Brain microvascular endothelial cell (primary cell): ENCODE measurements around the gene GTPBP10.
"Not testable (repeated sequence)": the region's sequence is repeated elsewhere in the genome, so short reads cannot be mapped to it uniquely, and the experiment has no call there.

Experiments
- DNase-seq: peaks from one replicate; pipeline ENCODE4 v3.0.0-alpha.2; 2020
- H3K27ac ChIP-seq: fragments of 250-450 bp; sonication (Bioruptor Pico); 2 replicates; pipeline ENCODE4 v1.5.1; 2020; ENCODE audit warnings: mild to moderate bottlenecking, moderate library complexity
- H3K27me3 ChIP-seq: fragments of 250-450 bp; sonication (Bioruptor Pico); replicated peaks from 2 replicates; pipeline ENCODE4 v1.5.1; 2020; ENCODE audit warnings: mild to moderate bottlenecking
- H3K36me3 ChIP-seq: fragments of 250-450 bp; sonication (Bioruptor Pico); replicated peaks from 2 replicates; pipeline ENCODE4 v1.5.1; 2020; ENCODE audit warnings: mild to moderate bottlenecking
- H3K4me3 ChIP-seq: 2 replicates; pipeline ENCODE4 v1.5.1; 2011; ENCODE audit warnings: low read depth, mild to moderate bottlenecking, control low read depth, low read length, moderate library complexity
- in situ Hi-C: cut with HindIII; loops from 2 replicates; pipeline ENCODE4 v1.10.0; 2017; ENCODE audit warnings: low sequenced_read_pairs, low pct_ligation_motif_present
- TF ChIP-seq, protein P1 (sequence below): IDR thresholded peaks from 2 replicates; pipeline ENCODE4 v1.5.1; 2011; ENCODE audit warnings: low read depth, mild to moderate bottlenecking, moderate library complexity, low read length, control low read depth, inconsistent platforms; ENCODE audit errors: missing control alignments

The GTPBP10 gene

DNA sequence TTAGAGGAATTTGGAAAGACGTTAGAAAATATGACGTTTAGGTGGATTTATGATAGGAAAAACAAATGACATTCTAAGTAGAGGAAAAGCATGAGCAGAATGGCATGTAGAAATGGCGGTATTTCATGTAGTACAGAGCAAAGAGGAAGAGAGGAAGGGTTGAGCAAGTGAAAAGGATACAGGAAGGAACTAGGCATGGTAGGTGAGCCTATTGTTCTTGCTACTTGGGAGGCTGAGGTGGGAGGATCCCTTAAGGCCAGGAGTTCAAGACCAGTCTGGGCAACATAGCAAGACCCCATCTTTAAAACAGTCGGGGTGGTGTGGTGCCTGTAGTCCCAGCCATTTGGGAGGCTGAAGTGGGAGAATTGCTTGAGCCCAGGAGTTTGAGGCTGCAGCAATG is 1.2 kb downstream of the GTPBP10 start:
- TF ChIP-seq, protein P1, sequence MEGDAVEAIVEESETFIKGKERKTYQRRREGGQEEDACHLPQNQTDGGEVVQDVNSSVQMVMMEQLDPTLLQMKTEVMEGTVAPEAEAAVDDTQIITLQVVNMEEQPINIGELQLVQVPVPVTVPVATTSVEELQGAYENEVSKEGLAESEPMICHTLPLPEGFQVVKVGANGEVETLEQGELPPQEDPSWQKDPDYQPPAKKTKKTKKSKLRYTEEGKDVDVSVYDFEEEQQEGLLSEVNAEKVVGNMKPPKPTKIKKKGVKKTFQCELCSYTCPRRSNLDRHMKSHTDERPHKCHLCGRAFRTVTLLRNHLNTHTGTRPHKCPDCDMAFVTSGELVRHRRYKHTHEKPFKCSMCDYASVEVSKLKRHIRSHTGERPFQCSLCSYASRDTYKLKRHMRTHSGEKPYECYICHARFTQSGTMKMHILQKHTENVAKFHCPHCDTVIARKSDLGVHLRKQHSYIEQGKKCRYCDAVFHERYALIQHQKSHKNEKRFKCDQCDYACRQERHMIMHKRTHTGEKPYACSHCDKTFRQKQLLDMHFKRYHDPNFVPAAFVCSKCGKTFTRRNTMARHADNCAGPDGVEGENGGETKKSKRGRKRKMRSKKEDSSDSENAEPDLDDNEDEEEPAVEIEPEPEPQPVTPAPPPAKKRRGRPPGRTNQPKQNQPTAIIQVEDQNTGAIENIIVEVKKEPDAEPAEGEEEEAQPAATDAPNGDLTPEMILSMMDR, result no peak
- H3K4me3 ChIP-seq, result peak overlapping the region; percentile 94
- H3K27me3 ChIP-seq, result no peaks in the 10 kb centered on the region
- H3K27ac ChIP-seq, result no peak overlapping the region
- in situ Hi-C loops, result no loop called here
- DNase-seq, result no peak
- no peaks in the 10 kb centered on the region for H3K36me3 ChIP-seq

DNA sequence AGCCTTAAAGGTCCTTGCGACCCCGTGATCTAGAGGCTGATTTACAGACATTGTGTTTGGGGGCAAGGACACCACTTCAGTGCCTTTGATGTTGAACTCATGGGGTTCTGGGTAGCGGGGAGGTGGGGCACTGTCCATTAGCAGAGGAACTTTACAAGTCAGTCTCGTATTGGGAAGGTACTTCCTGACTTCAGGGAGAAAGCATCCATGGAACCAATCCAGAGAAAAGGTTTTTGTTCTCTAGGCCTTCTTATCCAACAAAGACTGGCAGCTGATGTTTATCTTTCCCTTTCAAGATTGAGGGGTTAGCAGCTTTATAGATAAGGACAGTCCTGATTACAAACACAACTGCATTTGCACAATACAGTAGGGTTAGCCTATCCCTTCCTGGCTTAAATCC is 2.8 kb downstream of the GTPBP10 start:
- Histone ChIP-seq H3K36me3 (peaks cover 1% of the 10 kb centered on the region), H3K27me3 (no peaks in the 10 kb centered on the region), H3K4me3 (no peak overlapping the region), H3K27ac (no peak overlapping the region)
- TF ChIP-seq, protein P1, result no peak
- DNase-seq, result no peak
- in situ Hi-C loops, result no loop called here

DNA sequence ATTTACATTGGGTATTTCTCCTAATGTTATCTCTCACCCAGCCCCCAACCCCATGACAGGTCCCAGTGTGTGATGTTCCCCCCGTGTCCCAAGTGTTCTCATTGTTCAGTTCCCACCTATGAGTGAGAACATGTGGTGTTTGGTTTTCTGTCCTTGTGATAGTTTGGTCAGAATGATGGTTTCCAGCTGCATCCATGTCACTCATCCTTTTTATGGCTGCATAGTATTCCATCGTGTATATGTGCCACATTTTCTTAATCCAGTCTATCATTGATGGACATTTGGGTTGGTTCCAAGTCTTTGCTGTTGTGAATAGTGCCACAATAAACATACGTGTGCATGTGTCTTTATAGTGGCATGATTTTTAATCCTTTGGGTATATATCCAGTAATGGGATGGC is 3.5 kb downstream of the GTPBP10 start:
- in situ Hi-C loops, DNase-seq, H3K36me3 ChIP-seq, H3K27me3 ChIP-seq, H3K27ac ChIP-seq, H3K4me3 ChIP-seq: not testable (repeated sequence)

DNA sequence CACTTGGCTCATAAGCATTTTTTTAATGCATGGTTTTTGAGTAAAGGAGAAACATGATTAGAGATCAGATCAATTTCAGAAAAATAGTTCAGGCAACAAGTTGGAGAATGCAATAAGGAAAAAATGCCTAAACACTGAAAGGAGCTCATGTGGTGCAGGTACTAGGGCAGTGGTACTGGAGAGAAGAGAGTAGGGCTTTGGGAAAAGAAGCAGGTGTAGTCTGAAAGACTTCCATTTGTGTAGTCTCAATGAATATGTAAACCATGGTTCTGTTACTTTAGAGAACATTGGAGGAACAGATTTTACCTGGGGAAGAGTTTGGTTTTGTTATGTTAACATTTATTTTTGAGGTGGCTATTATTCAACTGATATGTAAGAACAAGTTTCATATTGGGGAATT is 5.5 kb downstream of the GTPBP10 start:
- Histone ChIP-seq H3K27me3 (no peaks in the 10 kb centered on the region), H3K36me3 (peaks cover 2% of the 10 kb centered on the region), H3K27ac (no peak overlapping the region), H3K4me3 (no peak overlapping the region)
- TF ChIP-seq, protein P1, result no peak
- DNase-seq, result no peak
- in situ Hi-C loops, result no loop called here

DNA sequence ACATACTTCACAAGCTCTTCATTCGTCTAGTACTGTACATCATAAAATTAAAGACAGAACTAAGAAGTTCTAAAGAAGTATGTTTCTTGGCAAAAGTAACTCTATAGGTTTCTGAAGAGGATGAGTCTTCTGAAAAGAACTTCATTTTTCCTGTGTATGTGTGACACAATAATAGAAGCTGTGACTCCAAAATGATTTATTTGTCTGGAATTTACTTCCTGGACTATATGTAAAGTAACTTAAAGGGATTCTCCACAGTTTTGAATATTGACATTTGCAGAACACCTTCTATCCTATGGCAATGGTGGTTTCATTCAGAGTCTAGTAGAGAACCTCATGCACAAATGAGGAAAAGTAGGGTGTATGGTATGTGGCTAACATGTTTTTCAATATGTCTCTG is 36.9 kb downstream of the GTPBP10 start:
- TF ChIP-seq, protein P1, result no peak
- no peak for DNase-seq
- H3K27me3 ChIP-seq, result no peaks in the 10 kb centered on the region
- peak overlapping the region; percentile 83 for H3K27ac ChIP-seq
- in situ Hi-C loops, result no loop called here
- H3K4me3 ChIP-seq, result no peak overlapping the region
- peaks cover 8% of the 10 kb centered on the region for H3K36me3 ChIP-seq

DNA sequence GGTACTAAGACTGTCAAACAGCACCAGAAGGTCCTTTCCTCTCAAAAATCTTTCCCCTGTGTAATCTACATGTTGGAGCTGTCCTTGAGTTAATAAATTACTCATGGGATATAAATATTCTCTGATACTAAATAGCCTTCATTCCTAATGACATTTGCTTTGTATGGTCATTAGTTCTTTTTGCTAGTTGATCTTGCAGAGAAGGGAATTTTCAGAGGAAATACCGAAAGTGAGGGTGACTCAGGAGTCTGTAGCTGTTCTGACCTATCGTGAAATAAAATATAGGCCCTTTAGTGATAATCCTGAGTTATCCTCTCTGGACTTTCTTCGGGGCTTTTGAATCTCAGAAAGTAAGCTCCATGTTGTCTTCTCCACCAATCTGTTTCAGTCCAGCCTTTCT is 37.3 kb downstream of the GTPBP10 start:
- Histone ChIP-seq H3K36me3 (peaks cover 8% of the 10 kb centered on the region), H3K27ac (peak overlapping the region; percentile 83), H3K27me3 (no peaks in the 10 kb centered on the region), H3K4me3 (no peak overlapping the region)
- DNase-seq, result peak; percentile 49
- in situ Hi-C loops, result no loop called here
- TF ChIP-seq, protein P1, result no peak
